Hepatocyte (in vitro differentiated cells): ENCODE measurements around the gene RBP5. TPM values are rescaled to one million over a fixed set of nuclear protein-coding genes. Genes with fewer than 3 reads are reported as not detected.

Source experiments
- DNase-seq: peaks from one replicate; pipeline ENCODE4 v3.0.0-alpha.2; 2016; ENCODE audit warnings: low spot score
- H2AFZ ChIP-seq: fragments of 200-600 bp; sonication (generic); 2 replicates; pipeline ENCODE4 v1.6.0; 2016; ENCODE audit warnings: antibody characterized with exemption, mild to moderate bottlenecking
- H3K27ac ChIP-seq: fragments of 200-600 bp; sonication (generic); 2 replicates; pipeline ENCODE4 v1.5.1; 2016; ENCODE audit warnings: mild to moderate bottlenecking
- H3K27me3 ChIP-seq: fragments of 200-600 bp; sonication (generic); 2 replicates; pipeline ENCODE4 v1.6.1; 2016
- H3K36me3 ChIP-seq: fragments of 200-600 bp; sonication (generic); replicated peaks from 2 replicates; pipeline ENCODE4 v1.5.1; 2016; ENCODE audit warnings: low read depth; ENCODE audit not compliant: insufficient read depth
- H3K4me1 ChIP-seq: fragments of 200-600 bp; sonication (generic); 2 replicates; pipeline ENCODE4 v1.5.1; 2016; ENCODE audit warnings: mild to moderate bottlenecking, moderate library complexity; ENCODE audit not compliant: insufficient read depth
- H3K4me2 ChIP-seq: fragments of 200-600 bp; sonication (generic); 2 replicates; pipeline ENCODE4 v1.6.0; 2016
- H3K4me3 ChIP-seq: fragments of 200-600 bp; sonication (generic); 2 replicates; pipeline ENCODE4 v1.5.1; 2016; ENCODE audit warnings: mild to moderate bottlenecking
- H3K79me2 ChIP-seq: fragments of 200-600 bp; sonication (generic); 2 replicates; pipeline ENCODE4 v1.6.0; 2017; ENCODE audit warnings: mild to moderate bottlenecking
- H3K9me2 ChIP-seq: fragments of 200-600 bp; sonication (generic); replicated peaks from 2 replicates; pipeline ENCODE4 v1.6.0; 2017; ENCODE audit warnings: mild to moderate bottlenecking; ENCODE audit not compliant: insufficient read depth
- H3K9me3 ChIP-seq: fragments of 200-600 bp; sonication (generic); 2 replicates; pipeline ENCODE4 v1.5.1; 2016; ENCODE audit warnings: low read depth, mild to moderate bottlenecking
- H4K20me1 ChIP-seq: fragments of 200-600 bp; sonication (generic); 2 replicates; pipeline ENCODE4 v1.6.0; 2016; ENCODE audit warnings: mild to moderate bottlenecking; ENCODE audit not compliant: insufficient read depth, poor library complexity, severe bottlenecking
- CTCF ChIP-seq: fragments of 200-600 bp; sonication (generic); IDR thresholded peaks from 2 replicates; pipeline ENCODE4 v1.5.1; 2016; ENCODE audit warnings: antibody characterized with exemption, mild to moderate bottlenecking; ENCODE audit not compliant: poor library complexity
- EZH2 ChIP-seq: fragments of 200-600 bp; sonication (generic); IDR thresholded peaks from 2 replicates; pipeline ENCODE4 v1.6.1; 2016; ENCODE audit warnings: antibody characterized with exemption, mild to moderate bottlenecking, borderline replicate concordance
- EZH2phosphoT487 ChIP-seq: fragments of 200-600 bp; sonication (generic); IDR thresholded peaks from one replicate; pipeline ENCODE4 v1.6.1; 2018; ENCODE audit warnings: antibody characterized with exemption, mild to moderate bottlenecking, low read depth, moderate library complexity; ENCODE audit not compliant: unreplicated experiment, severe bottlenecking
- WGBS: methylation state at CpG from one replicate; pipeline ENCODE4 v1.1.6; 2016; ENCODE audit warnings: low lambda C conversion rate; ENCODE audit errors: missing lambda C conversion rate; 5-methylcytosine and 5-hydroxymethylcytosine counted together
- polyA plus RNA-seq: library from polyadenylated mRNA; unstranded; fragments of >200 nt; fragmentation: Nextera tagmentation; extraction: Ambion mirVana; gene quantifications from 2 replicates; pipeline ENCODE4 v1.2.1, GENCODE V29; 2016
- total RNA-seq: library from RNA; depleted of rRNA; stranded (reverse); fragments of >200 nt; gene quantifications from 2 replicates; pipeline ENCODE4 v1.2.3, GENCODE V29; 2014

The RBP5 gene
- total and polyA plus RNA-seq, 2 experiments from 2014 or later = 11.1 to 30.0 TPM

- Histone ChIP-seq H3K79me2 (no peaks in the 10 kb centered on the region), H3K4me1 (no peaks in the 10 kb centered on the region), H3K36me3 (no peaks in the 10 kb centered on the region), H3K4me3 (no peak overlapping the region), H4K20me1 (no peaks in the 10 kb centered on the region), H3K27ac (no peak overlapping the region), H3K9me2 (no peaks in the 10 kb centered on the region), H3K9me3 (no peaks in the 10 kb centered on the region), H3K4me2 (no peak overlapping the region), H3K27me3 (no peaks in the 10 kb centered on the region), H2AFZ (no peak overlapping the region)
- no peak for DNase-seq
- TF ChIP-seq EZH2 (no peak), CTCF (no peak), EZH2phosphoT487 (no peak)
- WGBS = 86% methylated on average over 10 of the region's 10 CpGs
These were observed 34.8 kb downstream of the RBP5 start for GRCh38 chr12:7093892-7094291.

DNA sequence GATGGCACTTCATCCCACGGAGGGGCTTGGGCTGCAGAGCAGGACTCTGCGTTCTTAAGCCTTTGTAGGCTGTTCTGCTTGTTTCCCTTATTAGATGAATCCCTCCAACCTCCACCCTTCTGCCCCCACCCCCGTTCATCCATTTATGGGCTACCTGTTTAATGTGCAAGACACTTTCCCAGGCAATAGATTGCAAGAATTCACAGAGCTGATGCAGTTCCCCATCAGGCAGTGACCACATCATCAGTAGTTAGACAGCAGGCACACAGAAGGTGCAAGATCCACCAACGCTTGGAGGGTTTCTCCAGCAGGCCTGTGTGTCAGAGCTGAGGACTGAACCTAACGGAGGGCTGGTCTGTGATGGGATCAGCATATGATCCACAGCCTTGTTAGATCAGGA lies 35.2 kb downstream of the RBP5 start:
- H3K9me3 ChIP-seq = no peaks in the 10 kb centered on the region
- no peak overlapping the region for H3K4me3 ChIP-seq
- H3K4me1 ChIP-seq = no peaks in the 10 kb centered on the region
- no peak overlapping the region for H2AFZ ChIP-seq
- WGBS = 77% methylated on average over 5 of the region's 5 CpGs
- H3K79me2 ChIP-seq = no peaks in the 10 kb centered on the region
- H3K9me2 ChIP-seq = no peaks in the 10 kb centered on the region
- H3K36me3 ChIP-seq = no peaks in the 10 kb centered on the region
- no peak overlapping the region for H3K27ac ChIP-seq
- no peak overlapping the region for H3K4me2 ChIP-seq
- no peaks in the 10 kb centered on the region for H3K27me3 ChIP-seq
- no peaks in the 10 kb centered on the region for H4K20me1 ChIP-seq
- DNase-seq = no peak
- TF ChIP-seq EZH2 (no peak), CTCF (no peak), EZH2phosphoT487 (no peak)

DNA sequence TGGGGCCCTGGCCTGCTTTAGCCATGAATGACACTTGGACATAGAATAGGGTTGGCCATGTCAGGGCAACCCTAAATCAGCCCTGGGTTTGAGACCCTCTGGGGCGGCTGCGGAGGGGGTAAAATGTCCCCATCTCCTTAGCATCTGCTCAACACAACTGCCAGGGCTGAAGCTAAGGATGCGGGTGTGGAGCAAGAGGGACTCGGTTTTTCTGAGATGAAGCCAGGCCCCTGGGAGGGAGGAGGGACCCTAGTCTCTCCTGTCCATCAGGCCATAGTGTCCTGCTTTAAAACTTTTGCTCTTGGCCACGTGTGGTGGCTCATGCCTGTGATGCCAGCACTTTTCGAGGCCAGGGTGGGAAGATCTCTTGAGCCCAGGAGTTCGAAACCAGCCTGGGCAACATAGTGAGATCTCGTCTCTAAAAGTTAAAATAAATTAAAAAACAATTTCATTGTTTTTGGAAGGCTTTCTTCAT lies 35.7 kb downstream of the RBP5 start:
- no peaks in the 10 kb centered on the region for H3K4me1 ChIP-seq
- no peak for DNase-seq
- no peak overlapping the region for H3K4me3 ChIP-seq
- no peaks in the 10 kb centered on the region for H3K9me3 ChIP-seq
- no peaks in the 10 kb centered on the region for H3K79me2 ChIP-seq
- H3K9me2 ChIP-seq = no peaks in the 10 kb centered on the region
- no peak overlapping the region for H3K27ac ChIP-seq
- no peak overlapping the region for H3K4me2 ChIP-seq
- no peaks in the 10 kb centered on the region for H3K27me3 ChIP-seq
- TF ChIP-seq EZH2 (no peak), EZH2phosphoT487 (no peak)
- H4K20me1 ChIP-seq = no peaks in the 10 kb centered on the region
- H3K36me3 ChIP-seq = no peaks in the 10 kb centered on the region
- 88% methylated on average over 8 of the region's 8 CpGs for WGBS
- no peak overlapping the region for H2AFZ ChIP-seq

- H3K27ac ChIP-seq = peak within 1 kb of the TSS; percentile 3
- peak within 1 kb of the TSS; percentile 27 for H2AFZ ChIP-seq
- no peaks in the 10 kb centered on the region for H3K36me3 ChIP-seq
- TF ChIP-seq EZH2phosphoT487 (no peak), CTCF (peak; percentile 93), EZH2 (no peak)
- H3K27me3 ChIP-seq = no peaks in the 10 kb centered on the region
- H3K79me2 ChIP-seq = no peaks in the 10 kb centered on the region
- peak; percentile 84 for DNase-seq
- 28% methylated on average over 16 of the region's 16 CpGs for WGBS
- no peaks in the 10 kb centered on the region for H4K20me1 ChIP-seq
- peak within 1 kb of the TSS; percentile 75 for H3K4me2 ChIP-seq
- no peaks in the 10 kb centered on the region for H3K4me1 ChIP-seq
- no peaks in the 10 kb centered on the region for H3K9me2 ChIP-seq
- peak within 1 kb of the TSS; percentile 8 for H3K4me3 ChIP-seq
- no peaks in the 10 kb centered on the region for H3K9me3 ChIP-seq
These were observed 36.3 kb downstream of the RBP5 start, which contains the start of gene C1R for GRCh38 chr12:7092229-7092985. Gene C1R, minus strand, starts transcription at chr12:7092445. Its CDS starts 57 bp downstream, at chr12:7092388.
